OCI-LY3 (cell line): ENCODE results near the gene TRIM24.
A peak's percentile ranks its signal among the peaks of the same experiment; 100 is the strongest.
"Not testable (repeated sequence)": the region's sequence is repeated elsewhere in the genome, so short reads cannot be mapped to it uniquely, and the experiment has no call there.

Experiments
- H2AFZ ChIP-seq: fragments of 200-600, 300-600 bp; shearing (Covaris generic); 2 replicates; pipeline ENCODE4 v1.6.0; 2014; ENCODE audit warnings: antibody characterized with exemption, low read depth, low read length
- H3K27ac ChIP-seq: fragments of 200-600, 300-600 bp; sonication (generic); 2 replicates; pipeline ENCODE4 v1.5.1; 2014; ENCODE audit warnings: mild to moderate bottlenecking, low read length, moderate library complexity, mixed read lengths
- H3K27me3 ChIP-seq: fragments of 200-600, 300-600 bp; sonication (generic); 2 replicates; pipeline ENCODE4 v1.6.1; 2014; ENCODE audit warnings: low read depth, low read length, mixed read lengths
- H3K36me3 ChIP-seq: fragments of 200-600, 300-600 bp; sonication (generic); replicated peaks from 2 replicates; pipeline ENCODE3; 2014; ENCODE audit warnings: low read depth, low read length, mixed read lengths
- H3K4me1 ChIP-seq: fragments of 300-600, 200-600 bp; sonication (generic); 2 replicates; pipeline ENCODE4 v1.6.1; 2014; ENCODE audit warnings: low read length, mixed read lengths
- H3K4me2 ChIP-seq: fragments of 200-600, 300-600 bp; sonication (generic); 2 replicates; pipeline ENCODE4 v1.6.1; 2014; ENCODE audit warnings: low read length, mixed read lengths
- H3K4me3 ChIP-seq: fragments of 300-600, 200-600 bp; sonication (generic); 2 replicates; pipeline ENCODE4 v1.5.1; 2014; ENCODE audit warnings: antibody characterized with exemption, mild to moderate bottlenecking, low read length, moderate library complexity
- H3K79me2 ChIP-seq: fragments of 300-600, 200-600 bp; shearing (Covaris generic); 2 replicates; pipeline ENCODE4 v1.6.1; 2014; ENCODE audit warnings: mild to moderate bottlenecking, low read length, mixed read lengths
- H3K9ac ChIP-seq: fragments of 300-600, 200-600 bp; shearing (Covaris generic); 2 replicates; pipeline ENCODE4 v1.6.0; 2014; ENCODE audit warnings: mild to moderate bottlenecking, low read length, moderate library complexity
- H3K9me3 ChIP-seq: fragments of 200-600, 300-600 bp; shearing (Covaris generic); 2 replicates; pipeline ENCODE4 v1.6.1; 2014; ENCODE audit warnings: low read length, mixed read lengths; ENCODE audit not compliant: insufficient read depth
- H4K20me1 ChIP-seq: fragments of 200-600, 300-600 bp; sonication (generic); 2 replicates; pipeline ENCODE4 v1.6.1; 2016; ENCODE audit warnings: low read length, mixed read lengths; ENCODE audit not compliant: insufficient read depth
- EZH2phosphoT487 ChIP-seq: fragments of 200-600 bp; shearing (Covaris generic); IDR thresholded peaks from 2 replicates; pipeline ENCODE4 v1.6.1; 2018; ENCODE audit warnings: antibody characterized with exemption, mixed run types, low read depth
- TF ChIP-seq, protein P1 (sequence below): fragments of 200-600, 300-600 bp; sonication (generic); IDR thresholded peaks from 2 replicates; pipeline ENCODE4 v1.5.1; 2014; ENCODE audit warnings: antibody characterized with exemption, low read length, low read depth

Gene TRIM24

DNA sequence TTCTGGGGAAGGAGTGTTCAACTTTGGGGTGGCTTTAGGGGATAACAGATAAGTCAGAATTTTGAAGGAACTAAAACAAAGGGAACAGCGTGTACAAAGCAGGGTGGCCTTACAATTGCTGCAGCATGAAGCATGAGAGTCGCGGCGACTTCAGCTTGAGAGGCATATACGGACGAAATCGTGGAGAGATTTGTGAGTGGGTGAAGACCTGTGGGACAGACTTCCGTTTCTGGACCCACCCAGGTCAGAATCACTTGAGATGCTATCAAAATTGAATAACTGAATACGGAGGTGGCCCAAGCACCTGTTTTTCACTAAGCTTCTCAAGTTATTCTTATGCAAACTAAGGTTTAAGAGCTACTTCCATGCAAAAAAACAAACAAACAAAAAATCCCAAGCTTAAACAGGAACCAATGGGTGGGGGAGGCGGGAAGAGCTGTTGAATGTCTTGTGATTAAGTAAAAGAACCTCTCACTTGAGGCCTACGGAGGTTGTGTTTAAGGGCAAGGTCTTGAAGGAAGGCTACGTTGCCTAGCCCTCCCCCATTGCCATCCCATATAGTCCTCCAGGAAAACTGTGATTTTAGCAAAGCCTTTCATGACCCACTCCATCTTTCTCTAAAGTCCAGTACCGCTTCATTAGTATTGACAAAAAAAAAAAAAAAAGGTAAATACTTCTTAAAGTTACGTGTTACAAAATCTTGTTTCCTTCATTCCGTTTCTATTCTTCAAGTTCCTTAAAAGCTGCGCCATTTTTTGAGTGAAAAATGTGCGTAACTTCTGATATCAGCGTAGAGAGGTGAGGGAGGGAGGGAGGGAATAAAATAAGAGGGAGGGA is 1.3 kb upstream of the TRIM24 start:
- Histone ChIP-seq H3K4me3 (peak overlapping the region; percentile 83), H3K9ac (no peak overlapping the region)

DNA sequence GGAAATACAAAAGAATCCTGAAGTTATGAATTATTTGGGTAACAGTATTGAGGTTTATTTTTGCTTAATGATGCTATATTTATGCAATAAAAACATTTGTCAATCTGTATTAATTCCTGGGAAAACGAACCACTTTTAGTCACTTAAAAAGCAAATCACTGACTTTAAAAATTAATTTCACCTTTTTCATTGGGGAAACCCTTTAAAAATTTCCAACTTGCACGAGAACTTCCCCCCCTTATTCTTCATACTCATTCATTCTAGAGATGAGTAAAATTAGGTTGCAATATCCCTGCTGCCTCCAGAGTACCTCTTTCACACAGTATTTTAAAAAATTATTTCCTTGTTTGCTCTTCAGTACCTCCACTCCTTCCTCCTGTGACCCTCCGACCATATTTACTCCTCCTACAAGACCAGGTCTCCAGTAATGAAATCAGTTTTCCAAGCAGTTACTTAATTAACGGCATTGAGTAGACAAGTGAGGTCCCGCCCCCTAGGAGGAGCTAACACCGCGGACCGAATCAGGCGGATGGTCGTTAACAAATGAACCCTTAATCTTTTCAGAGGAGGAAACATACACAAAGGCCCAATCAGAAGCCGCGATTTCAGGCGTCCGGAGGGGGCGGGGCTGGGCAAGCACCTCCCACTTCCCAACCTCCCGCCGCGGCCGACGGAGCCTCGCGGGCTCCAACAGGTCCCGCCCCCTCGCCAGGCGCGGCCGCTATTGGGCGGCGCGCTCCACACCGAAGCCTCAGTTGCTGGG is 465 bp upstream of the TRIM24 start:
- H3K27ac ChIP-seq, result peak overlapping the region; percentile 34

More for the DNA sequence above, 1.3 kb upstream of the TRIM24 start:
- no peaks in the 10 kb centered on the region for H3K9me3 ChIP-seq
- no peaks in the 10 kb centered on the region for H3K27me3 ChIP-seq
- H3K36me3 ChIP-seq, result peaks cover 5% of the 10 kb centered on the region
- TF ChIP-seq, protein P1, sequence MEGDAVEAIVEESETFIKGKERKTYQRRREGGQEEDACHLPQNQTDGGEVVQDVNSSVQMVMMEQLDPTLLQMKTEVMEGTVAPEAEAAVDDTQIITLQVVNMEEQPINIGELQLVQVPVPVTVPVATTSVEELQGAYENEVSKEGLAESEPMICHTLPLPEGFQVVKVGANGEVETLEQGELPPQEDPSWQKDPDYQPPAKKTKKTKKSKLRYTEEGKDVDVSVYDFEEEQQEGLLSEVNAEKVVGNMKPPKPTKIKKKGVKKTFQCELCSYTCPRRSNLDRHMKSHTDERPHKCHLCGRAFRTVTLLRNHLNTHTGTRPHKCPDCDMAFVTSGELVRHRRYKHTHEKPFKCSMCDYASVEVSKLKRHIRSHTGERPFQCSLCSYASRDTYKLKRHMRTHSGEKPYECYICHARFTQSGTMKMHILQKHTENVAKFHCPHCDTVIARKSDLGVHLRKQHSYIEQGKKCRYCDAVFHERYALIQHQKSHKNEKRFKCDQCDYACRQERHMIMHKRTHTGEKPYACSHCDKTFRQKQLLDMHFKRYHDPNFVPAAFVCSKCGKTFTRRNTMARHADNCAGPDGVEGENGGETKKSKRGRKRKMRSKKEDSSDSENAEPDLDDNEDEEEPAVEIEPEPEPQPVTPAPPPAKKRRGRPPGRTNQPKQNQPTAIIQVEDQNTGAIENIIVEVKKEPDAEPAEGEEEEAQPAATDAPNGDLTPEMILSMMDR, result no peak
- TF ChIP-seq EZH2phosphoT487, result no peak
- peaks cover 28% of the 10 kb centered on the region for H3K79me2 ChIP-seq
- H3K4me1 ChIP-seq, result peaks cover 10% of the 10 kb centered on the region
- H2AFZ ChIP-seq, result peak overlapping the region; percentile 91; the same call in 1 of the 2 replicates
- no peak overlapping the region for H3K27ac ChIP-seq
- H3K4me2 ChIP-seq, result peak overlapping the region; percentile 62
- peaks cover 11% of the 10 kb centered on the region for H4K20me1 ChIP-seq

DNA sequence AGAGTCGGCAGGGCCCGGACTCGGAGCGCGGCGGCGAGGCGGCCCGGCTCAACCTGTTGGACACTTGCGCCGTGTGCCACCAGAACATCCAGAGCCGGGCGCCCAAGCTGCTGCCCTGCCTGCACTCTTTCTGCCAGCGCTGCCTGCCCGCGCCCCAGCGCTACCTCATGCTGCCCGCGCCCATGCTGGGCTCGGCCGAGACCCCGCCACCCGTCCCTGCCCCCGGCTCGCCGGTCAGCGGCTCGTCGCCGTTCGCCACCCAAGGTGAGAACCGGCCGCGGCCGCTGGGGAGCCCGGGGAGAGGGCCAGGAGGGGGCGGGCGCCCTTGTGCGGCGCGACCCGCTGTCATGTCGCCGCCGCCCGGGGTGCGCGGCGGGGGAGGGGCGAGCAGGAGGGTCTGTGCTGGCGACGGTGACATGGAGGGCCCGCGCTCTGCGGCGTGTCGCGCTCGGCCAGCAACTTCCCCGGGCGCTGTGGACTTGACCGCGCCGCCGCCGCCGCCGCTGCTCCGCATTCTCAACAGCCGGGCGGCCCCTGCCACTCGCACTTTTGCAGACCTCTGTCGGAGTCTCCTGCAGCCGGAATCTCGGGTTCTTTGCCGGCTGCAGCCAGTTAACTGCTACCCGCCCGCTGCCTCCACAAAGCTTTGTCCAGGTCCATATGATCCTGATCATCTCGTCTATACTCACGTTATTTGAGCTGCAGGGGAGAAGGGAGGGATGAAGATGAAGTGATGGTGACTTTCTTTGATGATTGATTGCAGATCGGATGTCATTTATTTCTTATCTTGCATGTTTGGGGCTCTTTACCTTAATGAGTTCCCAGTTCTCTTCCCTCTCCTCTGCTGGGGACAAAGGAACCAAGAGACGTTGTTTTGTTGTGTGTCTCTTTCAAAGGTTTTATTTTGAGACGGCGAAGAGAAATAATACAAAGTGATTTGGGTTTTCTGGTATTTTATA is 869 bp downstream of the TRIM24 start:
- H3K27me3 ChIP-seq, result no peaks in the 10 kb centered on the region
- H3K79me2 ChIP-seq, result peaks cover 48% of the 10 kb centered on the region
- H3K27ac ChIP-seq, result peak overlapping the region; percentile 81
- peaks cover 16% of the 10 kb centered on the region for H4K20me1 ChIP-seq
- peak overlapping the region; percentile 97 for H3K4me3 ChIP-seq
- peak overlapping the region; percentile 87 for H3K4me2 ChIP-seq
- no peaks in the 10 kb centered on the region for H3K9me3 ChIP-seq
- H3K9ac ChIP-seq, result peak overlapping the region; percentile 72
- H3K4me1 ChIP-seq, result peaks cover 20% of the 10 kb centered on the region
- no peak overlapping the region for H2AFZ ChIP-seq
- peaks cover 5% of the 10 kb centered on the region for H3K36me3 ChIP-seq
- no peak for TF ChIP-seq EZH2phosphoT487
- TF ChIP-seq, protein P1, result no peak; the same call in 1 of the 2 replicates

More for the DNA sequence above, 465 bp upstream of the TRIM24 start:
- Histone ChIP-seq H3K4me2 (peak overlapping the region; percentile 62), H3K79me2 (peaks cover 35% of the 10 kb centered on the region), H4K20me1 (peaks cover 11% of the 10 kb centered on the region), H3K9ac (peak overlapping the region; percentile 61), H3K4me3 (peak overlapping the region; percentile 83), H3K36me3 (peaks cover 5% of the 10 kb centered on the region), H3K27me3 (no peaks in the 10 kb centered on the region), H3K4me1 (peaks cover 10% of the 10 kb centered on the region), H3K9me3 (no peaks in the 10 kb centered on the region), H2AFZ (peak overlapping the region; percentile 91)
- no peak for TF ChIP-seq EZH2phosphoT487
- TF ChIP-seq, protein P1, result 0 out of 2 replicates have a peak, but pooled peaks have one; percentile 15

DNA sequence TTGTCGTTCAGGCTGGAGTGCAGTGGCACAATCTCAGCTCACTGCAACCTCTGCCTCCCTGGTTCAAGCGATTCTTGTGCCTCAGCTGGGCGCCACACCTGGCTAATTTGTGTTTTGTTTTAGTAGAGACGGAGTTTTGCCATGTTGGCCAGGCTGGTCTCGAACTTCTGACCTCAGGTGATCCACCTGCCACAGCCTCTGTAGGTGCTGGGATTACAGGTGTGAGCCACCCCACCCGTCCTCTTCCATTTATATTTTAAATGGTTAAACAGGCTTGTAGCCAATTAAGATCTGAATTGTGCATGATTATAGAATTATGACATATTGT is 3.2 kb downstream of the TRIM24 start:
- H3K4me2 ChIP-seq, H3K36me3 ChIP-seq, H3K4me3 ChIP-seq, H3K27me3 ChIP-seq, H2AFZ ChIP-seq, H3K9me3 ChIP-seq, H3K27ac ChIP-seq, H3K9ac ChIP-seq: not testable (repeated sequence)
- peaks cover 21% of the 10 kb centered on the region for H4K20me1 ChIP-seq
- H3K4me1 ChIP-seq, result peaks cover 31% of the 10 kb centered on the region
- peaks cover 71% of the 10 kb centered on the region for H3K79me2 ChIP-seq
